Measurements from ENCODE around the gene LATS2.

LATS2 gene

GRCh38 chr13:20974981-20975585 lies 86.3 kb downstream of the LATS2 start:
- Histone ChIP-seq H4K20me1 (ENCODE audit: insufficient read depth, low read length) (no peaks in the 10 kb centered on the region), H3K79me2 (ENCODE audit: low read length) (no peaks in the 10 kb centered on the region), H3K4me1 (ENCODE audit: low read length) (no peaks in the 10 kb centered on the region)

GRCh38 chr13:20973886-20974425 lies 87.4 kb downstream of the LATS2 start:
- no peak overlapping the region for H3K9ac ChIP-seq (ENCODE audit: low read length)
- H3K27me3 ChIP-seq (ENCODE audit: low read depth, low read length) = no peaks in the 10 kb centered on the region
- no peaks in the 10 kb centered on the region for H3K4me1 ChIP-seq (ENCODE audit: low read length)
- TF ChIP-seq EZH2phosphoT487 (IDR thresholded peaks at IDR 0.05; ENCODE audit: low read depth) (no peak), CTCF (IDR thresholded peaks at IDR 0.05; ENCODE audit: low read depth, low read length) (no peak)
- no peak overlapping the region for H3K4me2 ChIP-seq (ENCODE audit: low read length)
- no peak overlapping the region for H3K4me3 ChIP-seq (ENCODE audit: low read length)
- no peaks in the 10 kb centered on the region for H4K20me1 ChIP-seq (ENCODE audit: insufficient read depth, low read length)
- H3K36me3 ChIP-seq (replicated peaks; ENCODE audit: low read depth, low read length) = no peaks in the 10 kb centered on the region
- H3K27ac ChIP-seq (ENCODE audit: low read length) = no peak overlapping the region
- no peaks in the 10 kb centered on the region for H3K79me2 ChIP-seq (ENCODE audit: low read length)
- H3K9me3 ChIP-seq (ENCODE audit: insufficient read depth, low read length) = no peaks in the 10 kb centered on the region
- H2AFZ ChIP-seq (ENCODE audit: low read depth, low read length) = no peak overlapping the region

More at GRCh38 chr13:20974981-20975585, 86.3 kb downstream of the LATS2 start:
- no peaks in the 10 kb centered on the region for H3K27me3 ChIP-seq (ENCODE audit: low read depth, low read length)
- H3K9me3 ChIP-seq (ENCODE audit: insufficient read depth, low read length) = no peaks in the 10 kb centered on the region
- H3K27ac ChIP-seq (ENCODE audit: low read length) = no peak overlapping the region
- no peak overlapping the region for H3K4me3 ChIP-seq (ENCODE audit: low read length)
- TF ChIP-seq CTCF (IDR thresholded peaks at IDR 0.05; ENCODE audit: low read depth, low read length) (no peak), EZH2phosphoT487 (IDR thresholded peaks at IDR 0.05; ENCODE audit: low read depth) (no peak)
- no peak overlapping the region for H3K4me2 ChIP-seq (ENCODE audit: low read length)
- no peaks in the 10 kb centered on the region for H3K36me3 ChIP-seq (replicated peaks; ENCODE audit: low read depth, low read length)
- H2AFZ ChIP-seq (ENCODE audit: low read depth, low read length) = no peak overlapping the region
- H3K9ac ChIP-seq (ENCODE audit: low read length) = no peak overlapping the region

GRCh38 chr13:20972731-20973130 lies 88.7 kb downstream of the LATS2 start:
- H3K4me2 ChIP-seq (ENCODE audit: low read length) = no peak overlapping the region
- no peaks in the 10 kb centered on the region for H4K20me1 ChIP-seq (ENCODE audit: insufficient read depth, low read length)
- H3K79me2 ChIP-seq (ENCODE audit: low read length) = no peaks in the 10 kb centered on the region
- H3K36me3 ChIP-seq (replicated peaks; ENCODE audit: low read depth, low read length) = no peaks in the 10 kb centered on the region
- TF ChIP-seq EZH2phosphoT487 (IDR thresholded peaks at IDR 0.05; ENCODE audit: low read depth) (no peak), CTCF (IDR thresholded peaks at IDR 0.05; ENCODE audit: low read depth, low read length) (no peak)
- no peaks in the 10 kb centered on the region for H3K4me1 ChIP-seq (ENCODE audit: low read length)
- H2AFZ ChIP-seq (ENCODE audit: low read depth, low read length) = no peak overlapping the region
- H3K27ac ChIP-seq (ENCODE audit: low read length) = no peak overlapping the region
- H3K9me3 ChIP-seq (ENCODE audit: insufficient read depth, low read length) = no peaks in the 10 kb centered on the region
- H3K4me3 ChIP-seq (ENCODE audit: low read length) = no peak overlapping the region
- H3K9ac ChIP-seq (ENCODE audit: low read length) = no peak overlapping the region
- no peaks in the 10 kb centered on the region for H3K27me3 ChIP-seq (ENCODE audit: low read depth, low read length)

GRCh38 chr13:20969182-20969581 lies 92.2 kb downstream of the LATS2 start:
- Histone ChIP-seq H3K9me3 (ENCODE audit: insufficient read depth, low read length) (no peaks in the 10 kb centered on the region), H3K9ac (ENCODE audit: low read length) (no peak overlapping the region), H3K79me2 (ENCODE audit: low read length) (no peaks in the 10 kb centered on the region), H3K27me3 (ENCODE audit: low read depth, low read length) (no peaks in the 10 kb centered on the region), H3K27ac (ENCODE audit: low read length) (no peak overlapping the region), H4K20me1 (ENCODE audit: insufficient read depth, low read length) (no peaks in the 10 kb centered on the region), H3K36me3 (replicated peaks; ENCODE audit: low read depth, low read length) (no peaks in the 10 kb centered on the region), H3K4me2 (ENCODE audit: low read length) (no peak overlapping the region), H2AFZ (ENCODE audit: low read depth, low read length) (no peak overlapping the region), H3K4me3 (ENCODE audit: low read length) (no peak overlapping the region), H3K4me1 (ENCODE audit: low read length) (no peaks in the 10 kb centered on the region)
- TF ChIP-seq CTCF (IDR thresholded peaks at IDR 0.05; ENCODE audit: low read depth, low read length) (no peak), EZH2phosphoT487 (IDR thresholded peaks at IDR 0.05; ENCODE audit: low read depth) (no peak)
